H9 (cell line): ENCODE data around the gene EDN1. TPM values are rescaled to one million over a fixed set of nuclear protein-coding genes. Genes with fewer than 3 reads are reported as not detected.

ENCODE experiments used
- DNase-seq: peaks from one replicate; pipeline ENCODE4 v3.0.0-alpha.2; 2017
- H2AFZ ChIP-seq: one replicate; pipeline ENCODE4 v1.6.1; 2013; ENCODE audit warnings: mild to moderate bottlenecking, low read length, control low read depth, moderate library complexity
- H2AK5ac ChIP-seq: 2 replicates; pipeline ENCODE4 v1.6.1; 2013; ENCODE audit warnings: low read length, control low read depth, mixed read lengths; ENCODE audit not compliant: insufficient read length
- H2BK120ac ChIP-seq: one replicate; pipeline ENCODE4 v1.6.1; 2013; ENCODE audit warnings: low read depth, mild to moderate bottlenecking, low read length, control low read depth, inconsistent platforms; ENCODE audit not compliant: poor library complexity, severe bottlenecking
- H2BK12ac ChIP-seq: 2 replicates; pipeline ENCODE4 v1.6.1; 2013; ENCODE audit warnings: low read length, control low read depth, mixed read lengths, low read depth; ENCODE audit not compliant: insufficient read length
- H2BK15ac ChIP-seq: 2 replicates; pipeline ENCODE4 v1.6.1; 2013; ENCODE audit warnings: low read depth, low read length, control low read depth
- H2BK20ac ChIP-seq: one replicate; pipeline ENCODE4 v1.6.1; 2013; ENCODE audit warnings: low read depth, mild to moderate bottlenecking, low read length, control low read depth, inconsistent platforms; ENCODE audit not compliant: poor library complexity, severe bottlenecking
- H2BK5ac ChIP-seq: 2 replicates; pipeline ENCODE4 v1.6.1; 2013; ENCODE audit warnings: low read length, control low read depth, mixed read lengths; ENCODE audit not compliant: insufficient read length
- H3K14ac ChIP-seq: 2 replicates; pipeline ENCODE4 v1.6.1; 2013; ENCODE audit warnings: low read length, control low read depth; ENCODE audit not compliant: insufficient read depth
- H3K18ac ChIP-seq: 2 replicates; pipeline ENCODE4 v1.6.1; 2013; ENCODE audit warnings: low read depth, mild to moderate bottlenecking, mixed read lengths, low read length, control low read depth; ENCODE audit not compliant: insufficient read length
- H3K23ac ChIP-seq: 2 replicates; pipeline ENCODE4 v1.6.1; 2013; ENCODE audit warnings: low read length, control low read depth, mixed read lengths, low read depth; ENCODE audit not compliant: insufficient read length
- H3K23me2 ChIP-seq: 2 replicates; pipeline ENCODE4 v1.6.1; 2013; ENCODE audit warnings: low read depth, mild to moderate bottlenecking, mixed read lengths, low read length, control low read depth; ENCODE audit not compliant: insufficient read length, poor library complexity, severe bottlenecking
- H3K27ac ChIP-seq: 2 replicates; pipeline ENCODE4 v1.5.1; 2013; ENCODE audit warnings: low read length, control low read depth, mixed read lengths, low read depth; ENCODE audit not compliant: insufficient read length
- H3K27me3 ChIP-seq: 2 replicates; pipeline ENCODE4 v1.6.1; 2013; ENCODE audit warnings: low read length, control low read depth, inconsistent platforms; ENCODE audit not compliant: insufficient read depth
- H3K4ac ChIP-seq: 2 replicates; pipeline ENCODE4 v1.6.1; 2013; ENCODE audit warnings: low read depth, mild to moderate bottlenecking, control low read depth, inconsistent platforms, low read length, moderate library complexity
- H3K4me1 ChIP-seq: 2 replicates; pipeline ENCODE4 v1.6.1; 2013; ENCODE audit warnings: low read length, control low read depth, inconsistent platforms; ENCODE audit not compliant: insufficient read depth
- H3K4me2 ChIP-seq: 2 replicates; pipeline ENCODE4 v1.6.1; 2013; ENCODE audit warnings: low read length, control low read depth, mixed read lengths; ENCODE audit not compliant: insufficient read length, insufficient read depth
- H3K56ac ChIP-seq: 2 replicates; pipeline ENCODE4 v1.6.1; 2013; ENCODE audit warnings: low read depth, mild to moderate bottlenecking, mixed read lengths, low read length, control low read depth; ENCODE audit not compliant: insufficient read length
- H3K79me1 ChIP-seq: 2 replicates; pipeline ENCODE4 v1.6.1; 2013; ENCODE audit warnings: low read depth, mild to moderate bottlenecking, moderate library complexity, low read length, control low read depth, inconsistent platforms; ENCODE audit not compliant: insufficient read depth, poor library complexity, severe bottlenecking
- H3K79me2 ChIP-seq: 2 replicates; pipeline ENCODE4 v1.6.1; 2013; ENCODE audit warnings: low read length, control low read depth, inconsistent platforms; ENCODE audit not compliant: insufficient read depth
- H3K9ac ChIP-seq: 2 replicates; pipeline ENCODE4 v1.6.1; 2013; ENCODE audit warnings: low read length, control low read depth, mixed read lengths; ENCODE audit not compliant: insufficient read length; ENCODE audit errors: extremely low read depth
- H3K9me3 ChIP-seq: one replicate; pipeline ENCODE4 v1.6.1; 2013; ENCODE audit warnings: low read depth, low read length, inconsistent platforms; ENCODE audit not compliant: control insufficient read depth
- H3T11ph ChIP-seq: one replicate; pipeline ENCODE4 v1.6.1; 2013; ENCODE audit warnings: mild to moderate bottlenecking, low read length, control low read depth, inconsistent platforms
- H4K20me1 ChIP-seq: one replicate; pipeline ENCODE4 v1.6.1; 2013; ENCODE audit not compliant: control insufficient read depth, insufficient read length, insufficient read depth
- H4K5ac ChIP-seq: 2 replicates; pipeline ENCODE4 v1.6.1; 2013; ENCODE audit warnings: low read depth, mild to moderate bottlenecking, mixed read lengths, low read length, control low read depth; ENCODE audit not compliant: insufficient read length
- H4K8ac ChIP-seq: replicated peaks from 2 replicates; pipeline ENCODE4 v1.6.1; 2013; ENCODE audit warnings: low read length, control low read depth, mixed read lengths, low read depth; ENCODE audit not compliant: insufficient read length
- H4K91ac ChIP-seq: 2 replicates; pipeline ENCODE4 v1.6.1; 2013; ENCODE audit warnings: low read depth, mild to moderate bottlenecking, moderate library complexity, mixed read lengths, low read length, control low read depth; ENCODE audit not compliant: insufficient read length
- H3K27ac Mint-ChIP-seq, 3 experiments: 2 replicates in 2 of 3; 3 replicates in 1 of 3; pipeline ENCODE4 v1.8.0; 2020 to 2021; ENCODE audit warnings: mixed read lengths in 3 of 3, mild to moderate bottlenecking in 1 of 3, moderate library complexity in 1 of 3
- H3K27me3 Mint-ChIP-seq: 2 replicates; pipeline ENCODE4 v1.8.0; 2021; ENCODE audit warnings: low read depth, mild to moderate bottlenecking, moderate library complexity, mixed read lengths
- H3K36me3 Mint-ChIP-seq, 3 experiments: 2 replicates in 2 of 3; 3 replicates in 1 of 3; pipeline ENCODE4 v1.8.0; 2020 to 2021; ENCODE audit warnings: low read depth in 3 of 3, mixed read lengths in 3 of 3; ENCODE audit not compliant: insufficient read depth in 1 of 3
- H3K4me1 Mint-ChIP-seq, 2 experiments: 2 replicates each; pipeline ENCODE4 v1.8.0; 2020; ENCODE audit warnings: mixed read lengths in 2 of 2
- H3K4me3 Mint-ChIP-seq, 2 experiments: 2 replicates in 1 of 2; 3 replicates in 1 of 2; pipeline ENCODE4 v1.8.0; 2020 to 2021; ENCODE audit warnings: mild to moderate bottlenecking in 2 of 2, mixed read lengths in 2 of 2, moderate library complexity in 1 of 2
- H3K9me3 Mint-ChIP-seq, 2 experiments: 2 replicates in 1 of 2; 3 replicates in 1 of 2; pipeline ENCODE4 v1.8.0; 2020; ENCODE audit warnings: mild to moderate bottlenecking in 2 of 2, mixed read lengths in 2 of 2, moderate library complexity in 1 of 2
- CTCF ChIP-seq: fragments of 200-600 bp; sonication (generic); conservative IDR thresholded peaks from 3 replicates; pipeline ENCODE4 v1.8.0; 2021; ENCODE audit warnings: antibody characterized with exemption, mild to moderate bottlenecking
- WGBS: extraction: QIAGEN DNeasy Blood & Tissue Kit; methylation state at CpG from one replicate; pipeline ENCODE4 v1.1.7; 2013; ENCODE audit warnings: missing lambda C conversion rate, low lambda C conversion rate, mixed read lengths; ENCODE audit not compliant: insufficient read length; ENCODE audit errors: extremely low coverage; 5-methylcytosine and 5-hydroxymethylcytosine counted together
- total RNA-seq: library from RNA; stranded (reverse); gene quantifications from 2 replicates; pipeline ENCODE4 v1.2.1, GENCODE V29; 2021

The EDN1 gene
- total RNA-seq, 1 experiment from 2014 or later, result 2.1 TPM

DNA sequence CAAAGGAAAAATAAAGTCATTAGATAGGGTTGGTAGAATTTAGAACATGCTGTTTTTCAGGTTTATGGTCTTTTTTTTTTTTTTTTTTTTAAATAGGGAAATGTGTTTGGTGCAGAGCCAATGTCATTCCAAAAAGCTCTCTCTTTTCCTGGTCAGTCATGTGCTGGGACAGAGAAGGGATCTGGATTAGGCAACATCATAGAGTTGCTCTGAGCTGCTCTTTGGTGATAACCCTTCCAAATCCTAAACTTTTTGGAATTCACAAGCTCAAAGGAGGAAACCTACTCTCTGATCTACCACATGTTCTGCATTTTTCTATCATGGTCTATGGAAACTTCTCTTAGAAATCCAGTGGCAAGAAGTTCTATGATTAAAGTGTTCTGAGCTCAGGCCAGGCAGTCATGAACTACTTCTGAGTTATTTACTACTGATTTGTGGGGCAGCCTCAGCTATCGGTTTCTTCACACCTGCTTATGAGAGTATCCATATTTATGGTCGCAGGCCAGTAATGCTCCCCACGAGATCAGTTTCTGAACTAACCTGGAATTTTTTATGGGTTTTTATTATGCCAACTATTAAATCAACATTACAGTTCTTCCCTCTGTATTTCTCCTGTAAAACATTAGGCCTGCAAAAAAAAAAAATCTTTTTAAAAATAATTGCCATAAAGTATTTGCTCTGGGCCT, 4.8 kb downstream of the EDN1 start:
- Histone ChIP-seq H4K8ac (no peak overlapping the region), H3K4ac (no peak overlapping the region), H2BK120ac (no peak overlapping the region), H2BK15ac (no peak overlapping the region), H3K14ac (no peak overlapping the region), H3K27me3 (no peaks in the 10 kb centered on the region), H2BK20ac (no peak overlapping the region), H3K4me2 (no peak overlapping the region), H2BK12ac (no peak overlapping the region), H3K9ac (no peak overlapping the region), H4K20me1 (no peaks in the 10 kb centered on the region), H2AFZ (no peak overlapping the region), H3K9me3 (no peaks in the 10 kb centered on the region), H3K23ac (no peak overlapping the region), H3K18ac (no peak overlapping the region), H3K56ac (no peak overlapping the region), H3K23me2 (peaks cover 2% of the 10 kb centered on the region), H3K79me2 (no peaks in the 10 kb centered on the region), H3T11ph (no peak overlapping the region), H4K5ac (no peak overlapping the region), H3K4me1 (no peaks in the 10 kb centered on the region; the same call in 1 of the 2 replicates), H4K91ac (no peak overlapping the region), H3K27ac (no peak overlapping the region), H2BK5ac (no peak overlapping the region), H2AK5ac (no peak overlapping the region), H3K79me1 (no peaks in the 10 kb centered on the region)
- no peaks in the 10 kb centered on the region; a peak in 1 of 5 replicates for H3K9me3 Mint-ChIP-seq
- no peak for TF ChIP-seq CTCF
- H3K27me3 Mint-ChIP-seq, result peaks cover 15% of the 10 kb centered on the region
- peaks cover 31 to 37% of the 10 kb centered on the region in 2 experiments for H3K4me1 Mint-ChIP-seq
- no CpG with 5 or more reads among the region's 3 CpGs for WGBS
- H3K27ac Mint-ChIP-seq, result no peak overlapping the region
- no peak for DNase-seq
- H3K4me3 Mint-ChIP-seq, result no peak overlapping the region
- H3K36me3 Mint-ChIP-seq, result peaks cover 0 to 31% (median 5%) of the 10 kb centered on the region in 3 experiments; a peak in 3 of 7 replicates
